Retina (tissue), 1 donor: ENCODE results near the gene XRCC6.
"Not testable (repeated sequence)": the region's sequence is repeated elsewhere in the genome, so short reads cannot be mapped to it uniquely, and the experiment has no call there.

Experiments
- DNase-seq: peaks from one replicate; pipeline ENCODE4 v3.0.0-alpha.2; 2016

The XRCC6 gene

GRCh38 chr22:41621099-41621910, at the start of gene XRCC6:
TSS of gene XRCC6 (plus strand) at chr22:41621295. CDS start at chr22:41622005, 710 bp downstream.
- DNase-seq, result peak; percentile 97

- DNase-seq, result no peak
These were observed 49.3 kb upstream of the XRCC6 start for GRCh38 chr22:41571786-41572185.

- DNase-seq, result not testable (repeated sequence)
These were observed 48.8 kb upstream of the XRCC6 start for GRCh38 chr22:41572305-41572704.

GRCh38 chr22:41573677-41574076, 47.4 kb upstream of the XRCC6 start:
- DNase-seq, result no peak

- DNase-seq, result no peak
These were observed 46.2 kb upstream of the XRCC6 start for GRCh38 chr22:41574847-41575381.

- DNase-seq, result no peak
These were observed 45.6 kb upstream of the XRCC6 start for GRCh38 chr22:41575533-41575932.

GRCh38 chr22:41576877-41577276, 44.2 kb upstream of the XRCC6 start:
- DNase-seq, result peak; percentile 26

- no peak for DNase-seq
These were observed 43.0 kb upstream of the XRCC6 start for GRCh38 chr22:41578114-41578513.

GRCh38 chr22:41578818-41579217, 42.3 kb upstream of the XRCC6 start:
- no peak for DNase-seq

GRCh38 chr22:41579297-41579996, 41.6 kb upstream of the XRCC6 start:
- DNase-seq, result no peak

GRCh38 chr22:41579997-41580355, 41.1 kb upstream of the XRCC6 start:
- DNase-seq, result no peak

GRCh38 chr22:41582694-41583093, 38.4 kb upstream of the XRCC6 start:
- no peak for DNase-seq

- no peak for DNase-seq
These were observed 36.2 kb upstream of the XRCC6 start for GRCh38 chr22:41584881-41585280.

GRCh38 chr22:41585898-41586297, 35.2 kb upstream of the XRCC6 start:
- DNase-seq, result no peak

GRCh38 chr22:41587347-41587723, 33.8 kb upstream of the XRCC6 start:
- DNase-seq, result no peak

- peak; percentile 97 for DNase-seq
These were observed 31.5 kb upstream of the XRCC6 start, which contains the start of gene PMM1 for GRCh38 chr22:41589391-41590241. TSS of gene PMM1 (minus strand) at chr22:41589840. CDS start at chr22:41589805, 35 bp downstream.

- DNase-seq, result not testable (repeated sequence)
These were observed 27.6 kb upstream of the XRCC6 start for GRCh38 chr22:41593336-41593960.

- DNase-seq, result no peak
These were observed 25.4 kb upstream of the XRCC6 start for GRCh38 chr22:41595703-41596102.

GRCh38 chr22:41596776-41597634, 24.1 kb upstream of the XRCC6 start:
- peak; percentile 81 for DNase-seq

GRCh38 chr22:41597635-41597953, 23.5 kb upstream of the XRCC6 start:
- DNase-seq, result no peak

GRCh38 chr22:41598081-41598480, 23.0 kb upstream of the XRCC6 start:
- DNase-seq, result no peak
